ENCODE data around the gene CACNA1S. TPM values are rescaled to one million over a fixed set of nuclear protein-coding genes. Genes with fewer than 3 reads are reported as not detected.

Gene CACNA1S
- polyA plus RNA-seq, 1 of the 3 experiments (the other 2 are of a cell fraction): not detected

DNA sequence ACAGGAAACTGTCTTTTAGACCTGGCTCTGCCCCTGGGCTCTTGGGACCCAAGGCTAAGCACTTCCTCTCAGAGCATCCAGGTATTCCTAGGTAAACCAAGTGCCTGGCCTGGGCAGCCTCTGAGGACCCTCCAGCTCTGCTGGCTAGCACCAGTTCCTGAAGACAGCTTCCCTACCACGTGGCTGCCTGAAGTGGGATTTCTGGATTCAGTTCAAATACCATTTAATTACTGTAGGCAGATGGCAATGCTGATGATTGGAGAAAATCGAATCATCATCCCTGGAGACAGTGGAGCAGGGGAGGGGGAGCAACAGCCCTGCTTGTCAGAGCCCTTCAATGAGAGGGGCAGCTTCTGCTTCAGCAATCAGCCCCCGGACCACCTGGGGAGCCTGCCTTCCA lies 100.6 kb downstream of the CACNA1S start (continued):
- no peak for TF ChIP-seq USF2 (IDR thresholded peaks at IDR 0.05; ENCODE audit: borderline replicate concordance, low read depth, low read length)
- TF ChIP-seq GABPA (IDR thresholded peaks at IDR 0.05; ENCODE audit: low read depth): no peak
- TF ChIP-seq MAX (IDR thresholded peaks at IDR 0.05; ENCODE audit: low read depth): no peak
- TF ChIP-seq, protein P1, sequence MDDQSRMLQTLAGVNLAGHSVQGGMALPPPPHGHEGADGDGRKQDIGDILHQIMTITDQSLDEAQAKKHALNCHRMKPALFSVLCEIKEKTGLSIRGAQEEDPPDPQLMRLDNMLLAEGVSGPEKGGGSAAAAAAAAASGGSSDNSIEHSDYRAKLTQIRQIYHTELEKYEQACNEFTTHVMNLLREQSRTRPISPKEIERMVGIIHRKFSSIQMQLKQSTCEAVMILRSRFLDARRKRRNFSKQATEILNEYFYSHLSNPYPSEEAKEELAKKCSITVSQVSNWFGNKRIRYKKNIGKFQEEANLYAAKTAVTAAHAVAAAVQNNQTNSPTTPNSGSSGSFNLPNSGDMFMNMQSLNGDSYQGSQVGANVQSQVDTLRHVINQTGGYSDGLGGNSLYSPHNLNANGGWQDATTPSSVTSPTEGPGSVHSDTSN (IDR thresholded peaks at IDR 0.05): no peak
- TF ChIP-seq TEAD4 (IDR thresholded peaks at IDR 0.05; ENCODE audit: borderline replicate concordance, insufficient read depth): no peak
- no peak for TF ChIP-seq FOXM1 (IDR thresholded peaks at IDR 0.05; ENCODE audit: low read depth)
- no peak for TF ChIP-seq RXRA (IDR thresholded peaks at IDR 0.05; ENCODE audit: borderline replicate concordance, low read depth)
- TF ChIP-seq TCF12 (IDR thresholded peaks at IDR 0.05): no peak

DNA sequence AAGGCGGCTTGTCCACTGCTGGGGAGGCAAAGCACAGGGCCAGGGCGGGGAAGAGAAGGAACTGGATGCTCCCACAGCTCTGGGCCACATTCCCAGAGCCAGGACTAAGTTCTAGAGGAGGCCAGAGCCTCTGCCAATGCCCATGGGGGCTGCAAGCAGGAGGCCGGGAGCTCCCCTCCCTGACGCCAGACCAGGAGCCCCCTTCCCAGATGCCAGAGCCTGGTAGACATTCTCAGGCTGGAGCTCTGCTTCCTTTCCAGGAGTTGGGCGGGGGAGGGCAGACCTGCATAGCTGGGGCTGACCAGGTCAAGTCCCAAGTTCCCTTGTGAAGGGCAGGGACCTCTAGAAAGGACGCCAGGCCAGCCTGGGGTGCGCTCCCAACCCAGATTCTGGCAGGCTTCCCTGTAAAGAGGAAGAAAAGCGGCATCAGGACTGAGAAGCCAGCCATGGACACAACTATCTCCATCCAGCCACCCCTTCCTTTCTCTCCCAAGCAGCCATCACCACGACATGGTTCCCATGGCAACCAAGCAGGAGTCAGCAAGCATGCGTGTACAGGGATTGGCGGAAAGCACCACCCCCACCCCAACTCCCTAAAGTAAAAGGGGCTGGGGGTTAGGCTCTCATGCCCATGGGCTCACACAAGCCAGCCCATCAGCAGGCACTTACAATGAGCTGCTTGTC lies 102.1 kb downstream of the CACNA1S start:
- Histone ChIP-seq H3K27ac (ENCODE audit: low read depth in 2 of 2, low read length in 1 of 2) (no peak overlapping the region), H3F3A (replicated peaks; ENCODE audit: insufficient read depth) (no peaks in the 10 kb centered on the region), H3K9me2 (no peaks in the 10 kb centered on the region), H3K4me3 (ENCODE audit: low read depth in 2 of 2, low read length in 1 of 2) (no peak overlapping the region), H3K4me2 (no peak overlapping the region), H3K27me3 (ENCODE audit: insufficient read depth) (no peaks in the 10 kb centered on the region), H3K9ac (no peak overlapping the region), H3K9me3 (no peaks in the 10 kb centered on the region), H4K20me1 (ENCODE audit: insufficient read depth) (no peaks in the 10 kb centered on the region), H3K79me2 (ENCODE audit: insufficient read depth) (no peaks in the 10 kb centered on the region), H2AFZ (ENCODE audit: low read depth) (no peak overlapping the region), H3K36me3 (replicated peaks in 1 of 2; ENCODE audit: control insufficient read depth in 1 of 2, insufficient read depth in 2 of 2, low read length in 1 of 2) (no peaks in the 10 kb centered on the region), H3K4me1 (ENCODE audit: control insufficient read depth in 1 of 2, insufficient read depth in 2 of 2, low read depth in 1 of 2, low read length in 1 of 2) (peaks cover 0 to 16% of the 10 kb centered on the region in 2 experiments; a peak in 2 of 4 replicates)
- no peak for DNase-seq
- ChIA-PET POLR2A (no interaction called here), CTCF (interaction anchor here (1.1 to 4.0 kb wide), 5 partner anchors 10 to 388 kb away, joined by 3 to 16 read pairs (median 10); no protein-coding TSS in a partner anchor)
- WGBS (ENCODE audit: low lambda C conversion rate): 70% methylated on average over 4 of the region's 11 CpGs
- TF ChIP-seq RXRA (IDR thresholded peaks at IDR 0.05; ENCODE audit: borderline replicate concordance, low read depth) (no peak), FOXM1 (IDR thresholded peaks at IDR 0.05; ENCODE audit: low read depth) (no peak), RAD21 (IDR thresholded peaks at IDR 0.05; ENCODE audit: low read length) (no peak), ZBTB33 (IDR thresholded peaks at IDR 0.05; ENCODE audit: borderline replicate concordance, low read depth) (no peak), CHD2 (IDR thresholded peaks at IDR 0.05; ENCODE audit: low read length, partially characterized antibody) (no peak), SIN3A (IDR thresholded peaks at IDR 0.05; ENCODE audit: borderline replicate concordance, low read depth, low read length) (no peak), JUND (IDR thresholded peaks at IDR 0.05) (no peak), EP300 (IDR thresholded peaks at IDR 0.05; ENCODE audit: borderline replicate concordance in 1 of 2, low read depth in 1 of 2, low read length in 1 of 2) (no peak), REST (IDR thresholded peaks at IDR 0.05; ENCODE audit: low read depth, low read length) (no peak), TEAD4 (IDR thresholded peaks at IDR 0.05; ENCODE audit: borderline replicate concordance, insufficient read depth) (no peak), MAX (IDR thresholded peaks at IDR 0.05; ENCODE audit: low read depth) (no peak)

Data from SK-N-SH (cell line).